Endodermal cell (in vitro differentiated cells): ENCODE data around the gene TBC1D25. TPM values are rescaled to one million over a fixed set of nuclear protein-coding genes. Genes with fewer than 3 reads are reported as not detected.

Experiments used
- DNase-seq: peaks from one replicate; pipeline ENCODE4 v3.0.0-alpha.2; 2017
- H3K27ac ChIP-seq: 2 replicates; pipeline ENCODE4 v1.5.1; 2013; ENCODE audit warnings: mild to moderate bottlenecking, low read depth, low read length, moderate library complexity
- H3K27me3 ChIP-seq: 2 replicates; pipeline ENCODE4 v1.6.1; 2013; ENCODE audit warnings: mild to moderate bottlenecking, low read length, moderate library complexity; ENCODE audit not compliant: insufficient read depth, control insufficient read depth, poor library complexity, severe bottlenecking
- H3K36me3 ChIP-seq: 2 replicates; pipeline ENCODE4 v1.7.0; 2013; ENCODE audit warnings: mild to moderate bottlenecking, low read length, moderate library complexity; ENCODE audit not compliant: control insufficient read depth, insufficient read depth
- H3K4me1 ChIP-seq: one replicate; pipeline ENCODE4 v1.7.0; 2013; ENCODE audit warnings: low read length; ENCODE audit not compliant: control insufficient read depth, insufficient read depth
- H3K4me3 ChIP-seq: 2 replicates; pipeline ENCODE4 v1.5.1; 2013; ENCODE audit warnings: mild to moderate bottlenecking, low read length, moderate library complexity
- H3K9ac ChIP-seq: 2 replicates; pipeline ENCODE4 v1.6.1; 2013; ENCODE audit warnings: mild to moderate bottlenecking, low read length, moderate library complexity; ENCODE audit not compliant: poor library complexity, severe bottlenecking; ENCODE audit errors: extremely low read depth
- H3K9me3 ChIP-seq: 2 replicates; pipeline ENCODE4 v1.6.1; 2013; ENCODE audit warnings: mild to moderate bottlenecking, low read length, moderate library complexity; ENCODE audit not compliant: control insufficient read depth
- H3K27ac Mint-ChIP-seq: 2 replicates; pipeline ENCODE4 v1.8.0; 2020; ENCODE audit warnings: mixed read lengths
- H3K27me3 Mint-ChIP-seq: 2 replicates; pipeline ENCODE4 v1.8.0; 2021; ENCODE audit warnings: mild to moderate bottlenecking, mixed read lengths; ENCODE audit not compliant: insufficient read depth
- H3K36me3 Mint-ChIP-seq: 2 replicates; pipeline ENCODE4 v1.8.0; 2020; ENCODE audit warnings: low read depth, mixed read lengths
- H3K4me1 Mint-ChIP-seq: 2 replicates; pipeline ENCODE4 v1.8.0; 2020; ENCODE audit warnings: mixed read lengths
- H3K4me3 Mint-ChIP-seq: 2 replicates; pipeline ENCODE4 v1.8.0; 2020; ENCODE audit warnings: mild to moderate bottlenecking, moderate library complexity, mixed read lengths
- H3K9me3 Mint-ChIP-seq: 2 replicates; pipeline ENCODE4 v1.8.0; 2020; ENCODE audit warnings: mild to moderate bottlenecking, mixed read lengths
- WGBS, 2 experiments: methylation state at CpG; one replicate each; pipeline versions ENCODE4 v1.1.5 to v1.1.7; 2013; ENCODE audit warnings: missing lambda C conversion rate in 2 of 2, mixed read lengths in 1 of 2; ENCODE audit not compliant: insufficient coverage in 1 of 2, insufficient read length in 1 of 2; 5-methylcytosine and 5-hydroxymethylcytosine counted together
- total RNA-seq, 2 donors: library from RNA; stranded (reverse); fragmentation: NEBNext Ultra II Directional in 1 of 2; extraction: Animal tissue kit (Norgen Biotek cat#: 25700) in 1 of 2; gene quantifications; 2 replicates in 1 of 2; 3 replicates in 1 of 2; pipeline ENCODE4 v1.2.1, GENCODE V29; 2021
- TF ChIP-seq, protein P1 (sequence below): fragments of 200-600 bp; sonication (generic); conservative IDR thresholded peaks from 2 replicates; pipeline ENCODE4 v1.5.0; 2021; ENCODE audit warnings: antibody characterized with exemption, mild to moderate bottlenecking

TBC1D25 gene
- total RNA-seq, 2 donors from 2014 or later = 7.0 to 7.6 TPM

DNA sequence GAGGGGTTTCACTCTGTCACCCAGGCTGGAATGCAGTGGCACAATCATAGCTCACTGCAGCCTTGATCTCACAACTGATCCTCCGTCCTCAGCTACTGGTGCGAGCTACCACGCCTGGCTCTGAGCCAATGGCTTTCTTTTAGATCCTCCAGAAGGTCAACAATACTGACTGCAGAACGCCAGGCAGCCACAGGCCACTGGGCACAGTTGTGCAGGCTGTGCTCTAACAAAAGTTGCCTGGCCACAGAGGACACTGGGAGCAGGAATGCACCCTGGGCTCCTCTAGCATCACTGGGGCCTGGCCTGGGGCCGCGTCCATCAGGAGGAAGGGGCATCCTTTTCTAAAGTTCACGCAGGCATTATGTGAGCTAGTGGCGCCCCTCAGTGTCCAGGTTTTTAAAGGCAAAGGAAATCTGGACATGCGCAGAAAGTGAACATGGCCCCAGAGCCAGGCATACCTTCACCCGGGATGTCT is 45.6 kb upstream of the TBC1D25 start:
- Mint-ChIP-seq H3K9me3 (peaks cover 70% of the 10 kb centered on the region), H3K27me3 (no peaks in the 10 kb centered on the region), H3K36me3 (no peaks in the 10 kb centered on the region), H3K4me1 (no peaks in the 10 kb centered on the region), H3K4me3 (no peak overlapping the region), H3K27ac (no peak overlapping the region)
- Histone ChIP-seq H3K4me1 (no peaks in the 10 kb centered on the region), H3K36me3 (no peaks in the 10 kb centered on the region), H3K27ac (no peak overlapping the region), H3K4me3 (no peak overlapping the region), H3K27me3 (no peaks in the 10 kb centered on the region), H3K9me3 (no peaks in the 10 kb centered on the region), H3K9ac (no peak overlapping the region)
- WGBS, 2 experiments = 58 to 69% methylated on average over 4 to 10 of the region's 10 CpGs
- peak; percentile 84 for DNase-seq
- TF ChIP-seq, protein P1, sequence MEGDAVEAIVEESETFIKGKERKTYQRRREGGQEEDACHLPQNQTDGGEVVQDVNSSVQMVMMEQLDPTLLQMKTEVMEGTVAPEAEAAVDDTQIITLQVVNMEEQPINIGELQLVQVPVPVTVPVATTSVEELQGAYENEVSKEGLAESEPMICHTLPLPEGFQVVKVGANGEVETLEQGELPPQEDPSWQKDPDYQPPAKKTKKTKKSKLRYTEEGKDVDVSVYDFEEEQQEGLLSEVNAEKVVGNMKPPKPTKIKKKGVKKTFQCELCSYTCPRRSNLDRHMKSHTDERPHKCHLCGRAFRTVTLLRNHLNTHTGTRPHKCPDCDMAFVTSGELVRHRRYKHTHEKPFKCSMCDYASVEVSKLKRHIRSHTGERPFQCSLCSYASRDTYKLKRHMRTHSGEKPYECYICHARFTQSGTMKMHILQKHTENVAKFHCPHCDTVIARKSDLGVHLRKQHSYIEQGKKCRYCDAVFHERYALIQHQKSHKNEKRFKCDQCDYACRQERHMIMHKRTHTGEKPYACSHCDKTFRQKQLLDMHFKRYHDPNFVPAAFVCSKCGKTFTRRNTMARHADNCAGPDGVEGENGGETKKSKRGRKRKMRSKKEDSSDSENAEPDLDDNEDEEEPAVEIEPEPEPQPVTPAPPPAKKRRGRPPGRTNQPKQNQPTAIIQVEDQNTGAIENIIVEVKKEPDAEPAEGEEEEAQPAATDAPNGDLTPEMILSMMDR = peak; percentile 70

DNA sequence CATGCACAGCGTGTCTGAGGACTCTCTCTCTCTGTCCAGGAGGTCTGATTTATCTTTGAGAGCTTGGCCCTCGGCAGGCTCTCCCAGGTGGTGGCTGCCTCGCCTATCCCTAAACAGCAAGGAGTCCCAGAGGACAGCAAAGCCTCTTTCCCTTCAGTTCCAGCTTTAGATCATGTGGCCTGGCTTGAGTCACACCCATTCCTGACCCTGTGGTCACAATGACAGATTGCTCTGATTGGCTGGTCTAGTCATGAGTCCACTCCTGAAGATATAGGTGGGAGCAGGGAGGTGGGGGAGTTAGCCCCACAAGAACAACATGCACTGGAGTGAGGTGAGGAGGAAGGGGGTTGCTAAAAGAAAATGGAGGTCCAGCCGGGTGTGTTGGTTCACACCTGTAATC is 42.9 kb upstream of the TBC1D25 start:
- Histone ChIP-seq H3K9me3 (no peaks in the 10 kb centered on the region), H3K36me3 (no peaks in the 10 kb centered on the region), H3K4me1 (no peaks in the 10 kb centered on the region), H3K4me3 (no peak overlapping the region), H3K9ac (no peak overlapping the region), H3K27ac (no peak overlapping the region), H3K27me3 (no peaks in the 10 kb centered on the region)
- WGBS, 2 experiments = 92% methylated on average over 3 of the region's 4 CpGs; no CpG with 5 or more reads in 1 of the 2 experiments
- no peak overlapping the region for H3K4me3 Mint-ChIP-seq
- no peaks in the 10 kb centered on the region for H3K27me3 Mint-ChIP-seq
- TF ChIP-seq, protein P1 = no peak
- no peaks in the 10 kb centered on the region for H3K36me3 Mint-ChIP-seq
- no peak for DNase-seq
- H3K4me1 Mint-ChIP-seq = no peaks in the 10 kb centered on the region
- H3K27ac Mint-ChIP-seq = no peak overlapping the region
- H3K9me3 Mint-ChIP-seq = peaks cover 66% of the 10 kb centered on the region

DNA sequence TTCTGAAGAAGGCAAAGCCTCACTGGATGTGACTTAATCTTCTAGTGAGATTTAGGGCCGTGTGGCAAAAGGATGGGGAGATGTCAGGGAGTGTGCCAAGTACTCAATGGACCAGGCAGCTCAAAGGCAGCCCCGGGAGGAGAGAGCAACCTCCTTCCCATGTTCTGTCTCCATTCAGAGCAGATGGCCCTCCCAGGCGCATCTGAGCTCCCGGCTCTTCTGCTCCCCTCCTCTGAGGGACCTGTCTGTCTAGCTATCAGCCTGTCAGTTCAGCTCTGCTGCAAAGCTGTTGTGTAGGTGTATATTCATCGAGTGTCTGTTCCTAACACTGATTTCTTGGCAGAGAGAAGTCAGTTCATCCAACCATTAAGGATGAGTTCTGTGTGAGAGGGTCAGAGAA is 41.6 kb upstream of the TBC1D25 start:
- Mint-ChIP-seq H3K27ac (no peak overlapping the region), H3K4me1 (no peaks in the 10 kb centered on the region), H3K27me3 (no peaks in the 10 kb centered on the region), H3K9me3 (peaks cover 64% of the 10 kb centered on the region), H3K4me3 (no peak overlapping the region), H3K36me3 (no peaks in the 10 kb centered on the region)
- WGBS, 2 experiments = 92% methylated on average over 5 of the region's 5 CpGs; no CpG with 5 or more reads in 1 of the 2 experiments
- no peaks in the 10 kb centered on the region for H3K36me3 ChIP-seq
- no peaks in the 10 kb centered on the region for H3K27me3 ChIP-seq
- no peak for DNase-seq
- H3K4me1 ChIP-seq = no peaks in the 10 kb centered on the region
- TF ChIP-seq, protein P1 = no peak
- H3K27ac ChIP-seq = no peak overlapping the region
- no peak overlapping the region for H3K4me3 ChIP-seq
- H3K9me3 ChIP-seq = no peaks in the 10 kb centered on the region
- no peak overlapping the region for H3K9ac ChIP-seq
